Measurements from ENCODE around the gene TCERG1L. TPM values are rescaled to one million over a fixed set of nuclear protein-coding genes. Genes with fewer than 3 reads are reported as not detected.

TCERG1L gene
- total RNA-seq, 1 experiment from 2014 or later = not detected

DNA sequence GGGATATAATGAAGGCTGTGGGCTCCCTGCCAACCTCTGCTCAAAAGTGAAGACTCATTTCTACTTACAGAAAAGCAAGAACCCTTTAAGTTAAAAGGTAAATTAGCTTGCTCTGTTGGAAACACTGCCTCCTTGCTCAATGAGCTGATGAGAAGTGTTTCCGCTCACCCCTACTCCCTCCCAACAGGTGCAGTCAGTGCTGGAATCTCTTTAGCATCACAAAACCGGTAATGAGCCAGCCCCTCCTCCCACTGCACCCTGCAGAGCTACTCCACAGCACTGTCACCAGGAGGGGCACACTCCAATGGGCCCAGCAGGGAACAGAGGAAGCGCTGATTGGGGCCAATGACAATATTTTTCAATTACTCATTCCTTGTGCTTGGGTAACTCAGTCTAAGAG lies 262.5 kb downstream of the TCERG1L start:
- H3K36me3 ChIP-seq (ENCODE audit: control insufficient read depth, insufficient read depth, low read length) = no peaks in the 10 kb centered on the region
- DNase-seq (ENCODE audit: low read depth, low spot score) (no peak), ATAC-seq (no peak)
- POLR2A ChIA-PET = no interaction called here
- BruUV-seq (replicated peaks) = no TSS peak
- intact Hi-C loops (cut with micrococcal nuclease; ENCODE audit: unreplicated experiment) = no loop called here
- no peaks in the 10 kb centered on the region for H3K9me3 ChIP-seq (ENCODE audit: control insufficient read depth, insufficient read depth, low read depth, low read length)
- CTCF ChIA-PET = interaction anchor here (0.5 kb wide), 1 partner anchor 425 kb away, joined by 5 read pairs; no protein-coding TSS in a partner anchor
- TF ChIP-seq SIN3A (IDR thresholded peaks at IDR 0.05; ENCODE audit: borderline replicate concordance, insufficient read depth, low read depth, low read length) = no peak
- no peak for TF ChIP-seq POLR2AphosphoS5 (IDR thresholded peaks at IDR 0.05; ENCODE audit: low read depth, low read length)
- no peak for TF ChIP-seq REST (IDR thresholded peaks at IDR 0.05; ENCODE audit: insufficient read depth in 1 of 2, low read depth in 2 of 2, low read length in 1 of 2)
- TF ChIP-seq CTCF (IDR thresholded peaks at IDR 0.05) = no peak
- no peak for TF ChIP-seq TCF7L2 (IDR thresholded peaks at IDR 0.05; ENCODE audit: low read depth, low read length)
- in situ Hi-C loops (cut with HindIII; ENCODE audit: low pct_unique_long_range_greater_than_20kb, low sequenced_read_pairs) = no loop called here
- H3K27me3 ChIP-seq (ENCODE audit: control insufficient read depth, insufficient read depth, low read length) = no peaks in the 10 kb centered on the region
- no peak overlapping the region for H3K4me3 ChIP-seq (ENCODE audit: low read depth in 2 of 2, low read length in 2 of 2)
- H3K27ac ChIP-seq (ENCODE audit: low read length) = no peak overlapping the region
- H3K4me1 ChIP-seq (ENCODE audit: control insufficient read depth, insufficient read depth, low read length) = no peaks in the 10 kb centered on the region

GRCh38 chr10:131048606-131049005 lies 262.9 kb downstream of the TCERG1L start:
- TF ChIP-seq SIN3A (IDR thresholded peaks at IDR 0.05; ENCODE audit: borderline replicate concordance, insufficient read depth, low read depth, low read length) (no peak), POLR2AphosphoS5 (IDR thresholded peaks at IDR 0.05; ENCODE audit: low read depth, low read length) (no peak), REST (IDR thresholded peaks at IDR 0.05; ENCODE audit: insufficient read depth in 1 of 2, low read depth in 2 of 2, low read length in 1 of 2) (no peak), CTCF (IDR thresholded peaks at IDR 0.05) (no peak), TCF7L2 (IDR thresholded peaks at IDR 0.05; ENCODE audit: low read depth, low read length) (no peak)
- in situ Hi-C loops (cut with HindIII; ENCODE audit: low pct_unique_long_range_greater_than_20kb, low sequenced_read_pairs) = no loop called here
- H3K9me3 ChIP-seq (ENCODE audit: control insufficient read depth, insufficient read depth, low read depth, low read length) = no peaks in the 10 kb centered on the region
- POLR2A ChIA-PET = no interaction called here
- H3K4me1 ChIP-seq (ENCODE audit: control insufficient read depth, insufficient read depth, low read length) = no peaks in the 10 kb centered on the region
- BruUV-seq (replicated peaks) = no TSS peak
- CTCF ChIA-PET = no interaction called here
- no peak overlapping the region for H3K4me3 ChIP-seq (ENCODE audit: low read depth in 2 of 2, low read length in 2 of 2)
- DNase-seq (ENCODE audit: low read depth, low spot score) = no peak
- no peaks in the 10 kb centered on the region for H3K27me3 ChIP-seq (ENCODE audit: control insufficient read depth, insufficient read depth, low read length)
- H3K36me3 ChIP-seq (ENCODE audit: control insufficient read depth, insufficient read depth, low read length) = no peaks in the 10 kb centered on the region
- ATAC-seq = no peak
- H3K27ac ChIP-seq (ENCODE audit: low read length) = no peak overlapping the region
- intact Hi-C loops (cut with micrococcal nuclease; ENCODE audit: unreplicated experiment) = no loop called here

All from Panc1 (cell line).